ENCODE data around the gene SFTPB.
"Not testable (repeated sequence)": the region's sequence is repeated elsewhere in the genome, so short reads cannot be mapped to it uniquely, and the experiment has no call there.

Gene SFTPB

GRCh38 chr2:85675866-85676548 lies 8.0 kb upstream of the SFTPB start:
- no peak for DNase-seq (ENCODE audit: low spot score)

- DNase-seq (ENCODE audit: low spot score): peak; percentile 0
Measured at GRCh38 chr2:85675427-85675826, 7.4 kb upstream of the SFTPB start.

- no peak for DNase-seq (ENCODE audit: low spot score)
Measured at GRCh38 chr2:85674417-85674816, 6.4 kb upstream of the SFTPB start.

GRCh38 chr2:85673716-85674375 lies 5.8 kb upstream of the SFTPB start:
- DNase-seq (ENCODE audit: low spot score): no peak

- DNase-seq (ENCODE audit: low spot score): no peak
Measured at GRCh38 chr2:85672456-85672855, 4.5 kb upstream of the SFTPB start.

- not testable (repeated sequence) for DNase-seq (ENCODE audit: low spot score)
Measured at GRCh38 chr2:85670416-85670815, 2.4 kb upstream of the SFTPB start.

- DNase-seq (ENCODE audit: low spot score): no peak
Measured at GRCh38 chr2:85669549-85669948, 1.6 kb upstream of the SFTPB start.

- DNase-seq (ENCODE audit: low spot score): no peak
Measured at GRCh38 chr2:85668857-85669142, 801 bp upstream of the SFTPB start.

- no peak for DNase-seq (ENCODE audit: low spot score)
Measured at GRCh38 chr2:85667561-85668008, 414 bp downstream of the SFTPB start.

GRCh38 chr2:85666435-85667316 lies 1.3 kb downstream of the SFTPB start:
- DNase-seq (ENCODE audit: low spot score): no peak

GRCh38 chr2:85666016-85666415 lies 2.0 kb downstream of the SFTPB start:
- DNase-seq (ENCODE audit: low spot score): no peak

- no peak for DNase-seq (ENCODE audit: low spot score)
Measured at GRCh38 chr2:85665264-85665937, 2.6 kb downstream of the SFTPB start.

- no peak for DNase-seq (ENCODE audit: low spot score)
Measured at GRCh38 chr2:85663594-85664565, 4.1 kb downstream of the SFTPB start.

GRCh38 chr2:85662899-85663593 lies 5.0 kb downstream of the SFTPB start:
- DNase-seq (ENCODE audit: low spot score): peak; percentile 88

- DNase-seq (ENCODE audit: low spot score): no peak
Measured at GRCh38 chr2:85661139-85661858, 6.7 kb downstream of the SFTPB start.

GRCh38 chr2:85660725-85661124 lies 7.3 kb downstream of the SFTPB start:
- no peak for DNase-seq (ENCODE audit: low spot score)

GRCh38 chr2:85660301-85660700 lies 7.7 kb downstream of the SFTPB start:
- DNase-seq (ENCODE audit: low spot score): not testable (repeated sequence)

GRCh38 chr2:85659324-85659981 lies 8.5 kb downstream of the SFTPB start:
- DNase-seq (ENCODE audit: low spot score): no peak

- not testable (repeated sequence) for DNase-seq (ENCODE audit: low spot score)
Measured at GRCh38 chr2:85657399-85657798, 10.6 kb downstream of the SFTPB start.
